ENCODE measurements around the gene CDK17.

GRCh38 chr12:96352161-96352835 lies 47.9 kb downstream of the CDK17 start:
- TF ChIP-seq, protein P1, sequence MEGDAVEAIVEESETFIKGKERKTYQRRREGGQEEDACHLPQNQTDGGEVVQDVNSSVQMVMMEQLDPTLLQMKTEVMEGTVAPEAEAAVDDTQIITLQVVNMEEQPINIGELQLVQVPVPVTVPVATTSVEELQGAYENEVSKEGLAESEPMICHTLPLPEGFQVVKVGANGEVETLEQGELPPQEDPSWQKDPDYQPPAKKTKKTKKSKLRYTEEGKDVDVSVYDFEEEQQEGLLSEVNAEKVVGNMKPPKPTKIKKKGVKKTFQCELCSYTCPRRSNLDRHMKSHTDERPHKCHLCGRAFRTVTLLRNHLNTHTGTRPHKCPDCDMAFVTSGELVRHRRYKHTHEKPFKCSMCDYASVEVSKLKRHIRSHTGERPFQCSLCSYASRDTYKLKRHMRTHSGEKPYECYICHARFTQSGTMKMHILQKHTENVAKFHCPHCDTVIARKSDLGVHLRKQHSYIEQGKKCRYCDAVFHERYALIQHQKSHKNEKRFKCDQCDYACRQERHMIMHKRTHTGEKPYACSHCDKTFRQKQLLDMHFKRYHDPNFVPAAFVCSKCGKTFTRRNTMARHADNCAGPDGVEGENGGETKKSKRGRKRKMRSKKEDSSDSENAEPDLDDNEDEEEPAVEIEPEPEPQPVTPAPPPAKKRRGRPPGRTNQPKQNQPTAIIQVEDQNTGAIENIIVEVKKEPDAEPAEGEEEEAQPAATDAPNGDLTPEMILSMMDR (IDR thresholded peaks at IDR 0.05; ENCODE audit: insufficient read depth, low read length, poor library complexity, severe bottlenecking), result no peak
- TF ChIP-seq EZH2phosphoT487 (conservative IDR thresholded peaks at IDR 0.05; ENCODE audit: low read length), result no peak
